SJCRH30 (cell line): ENCODE results near the gene PPARG. TPM values are rescaled to one million over a fixed set of nuclear protein-coding genes. Genes with fewer than 3 reads are reported as not detected.

Experiments
- DNase-seq, 2 experiments: peaks; one replicate each; pipeline ENCODE4 v3.0.0-alpha.2; 2015 to 2020
- H3K27ac ChIP-seq: fragments of 250-450 bp; sonication (Bioruptor Pico); 2 replicates; pipeline ENCODE4 v1.5.1; 2020; ENCODE audit warnings: mild to moderate bottlenecking, moderate library complexity
- H3K27me3 ChIP-seq: fragments of 250-450 bp; sonication (Bioruptor Pico); 2 replicates; pipeline ENCODE4 v1.5.1; 2020; ENCODE audit warnings: mild to moderate bottlenecking, moderate library complexity
- H3K36me3 ChIP-seq: fragments of 250-450 bp; sonication (Bioruptor Pico); 2 replicates; pipeline ENCODE4 v1.5.1; 2020; ENCODE audit warnings: mild to moderate bottlenecking, moderate library complexity
- H3K4me1 ChIP-seq: fragments of 250-450 bp; sonication (Bioruptor Pico); 2 replicates; pipeline ENCODE4 v1.5.1; 2020; ENCODE audit warnings: mild to moderate bottlenecking, moderate library complexity
- H3K4me3 ChIP-seq: fragments of 250-450 bp; sonication (Bioruptor Pico); 2 replicates; pipeline ENCODE4 v1.5.1; 2020; ENCODE audit warnings: mild to moderate bottlenecking, moderate library complexity
- H3K9me3 ChIP-seq: fragments of 250-450 bp; sonication (Bioruptor Pico); replicated peaks from 2 replicates; pipeline ENCODE4 v1.5.1; 2020; ENCODE audit warnings: mild to moderate bottlenecking, moderate library complexity
- total RNA-seq: library from RNA; depleted of rRNA; stranded (reverse); fragments of >200 nt; shearing (Covaris generic); gene quantifications from 2 replicates; pipeline ENCODE4 v1.2.3, GENCODE V29; 2014

PPARG gene
- total RNA-seq, 1 experiment from 2014 or later: 0.06 TPM

GRCh38 chr3:12338595-12339546, 50.0 kb downstream of the PPARG start:
- Histone ChIP-seq H3K4me3 (no peak overlapping the region), H3K9me3 (no peaks in the 10 kb centered on the region), H3K36me3 (no peaks in the 10 kb centered on the region), H3K27ac (no peak overlapping the region), H3K4me1 (no peaks in the 10 kb centered on the region), H3K27me3 (no peaks in the 10 kb centered on the region)
- no peak for DNase-seq

- no peaks in the 10 kb centered on the region for H3K27me3 ChIP-seq
- H3K36me3 ChIP-seq: no peaks in the 10 kb centered on the region
- no peak for DNase-seq
- no peak overlapping the region for H3K27ac ChIP-seq
- H3K4me3 ChIP-seq: no peak overlapping the region
- no peaks in the 10 kb centered on the region for H3K9me3 ChIP-seq
- H3K4me1 ChIP-seq: no peaks in the 10 kb centered on the region
Measured at GRCh38 chr3:12339701-12340480, 51.0 kb downstream of the PPARG start.

- no peaks in the 10 kb centered on the region for H3K9me3 ChIP-seq
- H3K27ac ChIP-seq: no peak overlapping the region
- H3K4me3 ChIP-seq: no peak overlapping the region
- H3K36me3 ChIP-seq: no peaks in the 10 kb centered on the region
- H3K27me3 ChIP-seq: no peaks in the 10 kb centered on the region
- DNase-seq: no peak
- H3K4me1 ChIP-seq: no peaks in the 10 kb centered on the region
Measured at GRCh38 chr3:12340506-12340905, 51.6 kb downstream of the PPARG start.

GRCh38 chr3:12342151-12342550, 53.3 kb downstream of the PPARG start:
- H3K27ac ChIP-seq: no peak overlapping the region
- no peaks in the 10 kb centered on the region for H3K4me1 ChIP-seq
- H3K9me3 ChIP-seq: no peaks in the 10 kb centered on the region
- no peak for DNase-seq
- H3K36me3 ChIP-seq: no peaks in the 10 kb centered on the region
- no peaks in the 10 kb centered on the region for H3K27me3 ChIP-seq
- H3K4me3 ChIP-seq: no peak overlapping the region

- H3K9me3 ChIP-seq: no peaks in the 10 kb centered on the region
- no peaks in the 10 kb centered on the region for H3K36me3 ChIP-seq
- no peaks in the 10 kb centered on the region for H3K4me1 ChIP-seq
- DNase-seq: peak in 1 of 2 experiments; percentile 2
- no peak overlapping the region for H3K27ac ChIP-seq
- H3K4me3 ChIP-seq: no peak overlapping the region
- no peaks in the 10 kb centered on the region for H3K27me3 ChIP-seq
Measured at GRCh38 chr3:12343047-12343501, 54.2 kb downstream of the PPARG start.

- Histone ChIP-seq H3K9me3 (no peaks in the 10 kb centered on the region), H3K4me1 (no peaks in the 10 kb centered on the region), H3K36me3 (no peaks in the 10 kb centered on the region), H3K27ac (no peak overlapping the region), H3K4me3 (no peak overlapping the region), H3K27me3 (no peaks in the 10 kb centered on the region)
- DNase-seq: no peak
Measured at GRCh38 chr3:12345141-12345561, 56.3 kb downstream of the PPARG start.

GRCh38 chr3:12345584-12346494, 57.0 kb downstream of the PPARG start:
- H3K36me3 ChIP-seq: no peaks in the 10 kb centered on the region
- no peaks in the 10 kb centered on the region for H3K4me1 ChIP-seq
- H3K27me3 ChIP-seq: no peaks in the 10 kb centered on the region
- H3K27ac ChIP-seq: no peak overlapping the region
- H3K4me3 ChIP-seq: no peak overlapping the region
- DNase-seq: no peak
- no peaks in the 10 kb centered on the region for H3K9me3 ChIP-seq

- H3K27me3 ChIP-seq: no peaks in the 10 kb centered on the region
- no peak for DNase-seq
- no peaks in the 10 kb centered on the region for H3K36me3 ChIP-seq
- H3K4me3 ChIP-seq: no peak overlapping the region
- H3K27ac ChIP-seq: no peak overlapping the region
- H3K4me1 ChIP-seq: no peaks in the 10 kb centered on the region
- no peaks in the 10 kb centered on the region for H3K9me3 ChIP-seq
Measured at GRCh38 chr3:12347301-12347700, 58.4 kb downstream of the PPARG start.

GRCh38 chr3:12349895-12350811, 61.3 kb downstream of the PPARG start:
- H3K4me3 ChIP-seq: no peak overlapping the region
- H3K4me1 ChIP-seq: no peaks in the 10 kb centered on the region
- no peaks in the 10 kb centered on the region for H3K27me3 ChIP-seq
- H3K9me3 ChIP-seq: no peaks in the 10 kb centered on the region
- H3K36me3 ChIP-seq: no peaks in the 10 kb centered on the region
- H3K27ac ChIP-seq: no peak overlapping the region
- DNase-seq: no peak

- no peak for DNase-seq
- H3K9me3 ChIP-seq: no peaks in the 10 kb centered on the region
- H3K27ac ChIP-seq: no peak overlapping the region
- no peaks in the 10 kb centered on the region for H3K36me3 ChIP-seq
- no peaks in the 10 kb centered on the region for H3K27me3 ChIP-seq
- no peak overlapping the region for H3K4me3 ChIP-seq
- no peaks in the 10 kb centered on the region for H3K4me1 ChIP-seq
Measured at GRCh38 chr3:12351145-12351544, 62.3 kb downstream of the PPARG start.

- Histone ChIP-seq H3K4me3 (no peak overlapping the region), H3K36me3 (no peaks in the 10 kb centered on the region), H3K27ac (no peak overlapping the region), H3K4me1 (no peaks in the 10 kb centered on the region), H3K9me3 (no peaks in the 10 kb centered on the region), H3K27me3 (no peaks in the 10 kb centered on the region)
- DNase-seq: no peak
Measured at GRCh38 chr3:12352253-12352652, 63.4 kb downstream of the PPARG start.

- no peak for DNase-seq
- Histone ChIP-seq H3K9me3 (no peaks in the 10 kb centered on the region), H3K27ac (no peak overlapping the region), H3K4me3 (no peak overlapping the region), H3K4me1 (no peaks in the 10 kb centered on the region), H3K27me3 (no peaks in the 10 kb centered on the region), H3K36me3 (no peaks in the 10 kb centered on the region)
Measured at GRCh38 chr3:12352755-12353154, 63.9 kb downstream of the PPARG start.

- Histone ChIP-seq H3K27ac (no peak overlapping the region), H3K36me3 (no peaks in the 10 kb centered on the region), H3K4me3 (no peak overlapping the region), H3K9me3 (no peaks in the 10 kb centered on the region), H3K27me3 (no peaks in the 10 kb centered on the region), H3K4me1 (no peaks in the 10 kb centered on the region)
- no peak for DNase-seq
Measured at GRCh38 chr3:12353796-12354525, 65.1 kb downstream of the PPARG start.
